ENCODE measurements around the gene TMEM50B.

DNA sequence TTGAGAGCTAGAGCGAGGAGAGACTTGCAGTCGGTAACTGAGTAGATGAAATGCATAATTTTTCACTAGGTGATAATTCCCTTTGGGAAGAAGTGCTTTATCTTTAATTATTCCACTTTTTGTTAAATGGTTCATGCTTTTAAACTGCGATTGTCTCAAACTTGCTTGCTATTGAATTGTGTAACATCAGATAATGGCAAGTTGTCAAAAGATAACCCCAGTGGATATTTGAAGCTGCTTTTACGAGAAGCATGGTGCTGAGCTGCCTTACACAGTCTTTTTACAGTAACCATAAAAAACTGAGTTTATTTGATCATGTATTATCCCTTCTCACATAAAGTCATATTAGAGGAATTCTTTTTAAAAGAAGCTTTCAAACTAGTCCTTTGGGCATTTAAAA lies 30.2 kb downstream of the TMEM50B start:
- TF ChIP-seq, protein P1, sequence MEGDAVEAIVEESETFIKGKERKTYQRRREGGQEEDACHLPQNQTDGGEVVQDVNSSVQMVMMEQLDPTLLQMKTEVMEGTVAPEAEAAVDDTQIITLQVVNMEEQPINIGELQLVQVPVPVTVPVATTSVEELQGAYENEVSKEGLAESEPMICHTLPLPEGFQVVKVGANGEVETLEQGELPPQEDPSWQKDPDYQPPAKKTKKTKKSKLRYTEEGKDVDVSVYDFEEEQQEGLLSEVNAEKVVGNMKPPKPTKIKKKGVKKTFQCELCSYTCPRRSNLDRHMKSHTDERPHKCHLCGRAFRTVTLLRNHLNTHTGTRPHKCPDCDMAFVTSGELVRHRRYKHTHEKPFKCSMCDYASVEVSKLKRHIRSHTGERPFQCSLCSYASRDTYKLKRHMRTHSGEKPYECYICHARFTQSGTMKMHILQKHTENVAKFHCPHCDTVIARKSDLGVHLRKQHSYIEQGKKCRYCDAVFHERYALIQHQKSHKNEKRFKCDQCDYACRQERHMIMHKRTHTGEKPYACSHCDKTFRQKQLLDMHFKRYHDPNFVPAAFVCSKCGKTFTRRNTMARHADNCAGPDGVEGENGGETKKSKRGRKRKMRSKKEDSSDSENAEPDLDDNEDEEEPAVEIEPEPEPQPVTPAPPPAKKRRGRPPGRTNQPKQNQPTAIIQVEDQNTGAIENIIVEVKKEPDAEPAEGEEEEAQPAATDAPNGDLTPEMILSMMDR (IDR thresholded peaks at IDR 0.05): no peak
- TF ChIP-seq POLR2A (IDR thresholded peaks at IDR 0.05): no peak

Data from uterus (tissue), 2 donors.